Measurements from ENCODE around the gene NTRK2.

DNA sequence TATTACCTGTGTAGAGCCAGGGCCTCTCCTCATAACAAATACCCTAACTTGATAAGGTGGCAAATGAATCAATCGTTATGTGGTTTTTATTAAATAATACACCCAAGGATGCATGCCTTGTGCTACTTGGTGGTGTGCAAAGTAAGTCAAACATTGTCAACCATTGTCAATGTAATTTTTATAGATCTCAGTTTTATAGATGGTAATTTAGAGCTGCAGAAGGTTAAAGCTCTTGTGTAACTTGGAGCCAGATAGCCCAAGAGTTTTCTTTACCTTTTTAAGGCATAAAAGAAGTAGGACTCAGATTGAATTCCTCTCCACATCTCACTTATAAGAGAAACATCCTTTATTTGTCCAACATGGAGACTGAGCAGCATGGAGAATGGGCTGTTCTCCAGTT, 304.7 kb downstream of the NTRK2 start:
- TF ChIP-seq MAX (IDR thresholded peaks at IDR 0.05) (no peak), EP300 (IDR thresholded peaks at IDR 0.05; ENCODE audit: borderline replicate concordance) (no peak), ZBTB7A (IDR thresholded peaks at IDR 0.05; ENCODE audit: low read depth) (no peak), TAF1 (IDR thresholded peaks at IDR 0.05; ENCODE audit: low read depth) (no peak), CREB1 (IDR thresholded peaks at IDR 0.05; ENCODE audit: low read depth) (no peak), EGR1 (IDR thresholded peaks at IDR 0.05) (no peak), FOXM1 (IDR thresholded peaks at IDR 0.05; ENCODE audit: borderline replicate concordance, low read depth) (no peak), REST (IDR thresholded peaks at IDR 0.05; ENCODE audit: low read depth) (no peak)

Measured in Ishikawa (cell line).